ENCODE data around the gene ERC2.

DNA sequence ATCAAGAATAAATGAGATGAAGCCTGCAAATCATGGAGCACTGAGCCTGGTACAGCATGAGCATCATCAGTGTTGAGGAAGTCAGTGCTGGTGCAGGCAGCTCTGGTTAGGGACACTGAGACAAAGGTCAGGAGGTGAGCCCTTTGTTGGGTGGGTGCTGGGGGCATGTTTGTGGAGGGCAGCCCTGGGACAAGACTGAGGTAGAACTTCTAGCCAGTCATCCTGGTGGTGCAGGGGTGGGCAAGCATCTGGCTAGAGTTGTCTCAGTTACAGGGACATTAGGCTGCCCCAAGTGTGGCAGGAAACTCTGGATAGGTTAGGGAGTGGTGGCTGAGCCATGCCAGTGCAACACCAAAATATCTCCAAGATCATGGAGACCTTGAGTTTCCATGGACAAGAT, 1008.4 kb downstream of the ERC2 start:
- TF ChIP-seq, protein P1, sequence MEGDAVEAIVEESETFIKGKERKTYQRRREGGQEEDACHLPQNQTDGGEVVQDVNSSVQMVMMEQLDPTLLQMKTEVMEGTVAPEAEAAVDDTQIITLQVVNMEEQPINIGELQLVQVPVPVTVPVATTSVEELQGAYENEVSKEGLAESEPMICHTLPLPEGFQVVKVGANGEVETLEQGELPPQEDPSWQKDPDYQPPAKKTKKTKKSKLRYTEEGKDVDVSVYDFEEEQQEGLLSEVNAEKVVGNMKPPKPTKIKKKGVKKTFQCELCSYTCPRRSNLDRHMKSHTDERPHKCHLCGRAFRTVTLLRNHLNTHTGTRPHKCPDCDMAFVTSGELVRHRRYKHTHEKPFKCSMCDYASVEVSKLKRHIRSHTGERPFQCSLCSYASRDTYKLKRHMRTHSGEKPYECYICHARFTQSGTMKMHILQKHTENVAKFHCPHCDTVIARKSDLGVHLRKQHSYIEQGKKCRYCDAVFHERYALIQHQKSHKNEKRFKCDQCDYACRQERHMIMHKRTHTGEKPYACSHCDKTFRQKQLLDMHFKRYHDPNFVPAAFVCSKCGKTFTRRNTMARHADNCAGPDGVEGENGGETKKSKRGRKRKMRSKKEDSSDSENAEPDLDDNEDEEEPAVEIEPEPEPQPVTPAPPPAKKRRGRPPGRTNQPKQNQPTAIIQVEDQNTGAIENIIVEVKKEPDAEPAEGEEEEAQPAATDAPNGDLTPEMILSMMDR (conservative IDR thresholded peaks at IDR 0.05 in 1 of 2, IDR thresholded peaks at IDR 0.05 in 1 of 2; ENCODE audit: low read depth in 1 of 2, low read length in 2 of 2) = no peak
- no peak for TF ChIP-seq EZH2 (IDR thresholded peaks at IDR 0.05; ENCODE audit: low read length, missing control alignments)

Data from fibroblast of lung (primary cell).